Uterus (tissue), 2 donors: ENCODE measurements around the gene DET1.

Experiments
- POLR2A ChIP-seq, 2 donors: fragments of 450-650 bp; IDR thresholded peaks; one replicate each; pipeline ENCODE4 v1.6.1; 2016; ENCODE audit warnings: antibody characterized with exemption in 2 of 2, mild to moderate bottlenecking in 1 of 2, moderate library complexity in 1 of 2
- TF ChIP-seq, protein P1 (sequence below), 4 experiments: fragments of 200-600 bp in 2 of 4; fragments of 450-650 bp in 2 of 4; sonication (generic) in 2 of 4; IDR thresholded peaks; one replicate each; pipeline ENCODE4 v1.5.1; 2016 to 2019; ENCODE audit warnings: antibody characterized with exemption in 4 of 4, mild to moderate bottlenecking in 2 of 4, moderate library complexity in 1 of 4

DNA sequence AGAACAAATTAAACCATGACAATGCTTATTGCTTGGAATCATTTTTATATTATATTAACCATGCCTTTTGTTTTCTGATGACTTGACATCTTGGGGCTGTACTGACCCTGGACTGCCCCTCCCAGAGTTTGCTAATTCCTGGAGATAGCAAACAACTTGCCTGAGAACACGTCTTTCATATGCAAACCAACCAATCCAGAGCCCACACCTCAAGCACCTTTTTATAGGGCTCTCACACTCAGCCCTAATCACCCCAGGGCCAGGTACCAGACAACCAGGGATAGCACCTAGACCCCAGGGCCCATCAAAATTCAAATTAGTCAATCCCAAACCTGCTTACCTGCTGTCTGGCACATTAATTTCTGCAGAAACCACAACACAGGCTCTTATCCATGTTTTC is 42.0 kb downstream of the DET1 start:
- TF ChIP-seq, protein P1, sequence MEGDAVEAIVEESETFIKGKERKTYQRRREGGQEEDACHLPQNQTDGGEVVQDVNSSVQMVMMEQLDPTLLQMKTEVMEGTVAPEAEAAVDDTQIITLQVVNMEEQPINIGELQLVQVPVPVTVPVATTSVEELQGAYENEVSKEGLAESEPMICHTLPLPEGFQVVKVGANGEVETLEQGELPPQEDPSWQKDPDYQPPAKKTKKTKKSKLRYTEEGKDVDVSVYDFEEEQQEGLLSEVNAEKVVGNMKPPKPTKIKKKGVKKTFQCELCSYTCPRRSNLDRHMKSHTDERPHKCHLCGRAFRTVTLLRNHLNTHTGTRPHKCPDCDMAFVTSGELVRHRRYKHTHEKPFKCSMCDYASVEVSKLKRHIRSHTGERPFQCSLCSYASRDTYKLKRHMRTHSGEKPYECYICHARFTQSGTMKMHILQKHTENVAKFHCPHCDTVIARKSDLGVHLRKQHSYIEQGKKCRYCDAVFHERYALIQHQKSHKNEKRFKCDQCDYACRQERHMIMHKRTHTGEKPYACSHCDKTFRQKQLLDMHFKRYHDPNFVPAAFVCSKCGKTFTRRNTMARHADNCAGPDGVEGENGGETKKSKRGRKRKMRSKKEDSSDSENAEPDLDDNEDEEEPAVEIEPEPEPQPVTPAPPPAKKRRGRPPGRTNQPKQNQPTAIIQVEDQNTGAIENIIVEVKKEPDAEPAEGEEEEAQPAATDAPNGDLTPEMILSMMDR (IDR thresholded peaks at IDR 0.05) = no peak
- TF ChIP-seq POLR2A (IDR thresholded peaks at IDR 0.05) = no peak
